ENCODE measurements around the gene GALNT4.

Gene GALNT4

GRCh38 chr12:89528434-89528833 lies 3.8 kb upstream of the GALNT4 start:
- DNase-seq: no peak

GRCh38 chr12:89525824-89526770 lies 1.5 kb upstream of the GALNT4 start, which contains the start of gene POC1B:
TSS of gene POC1B (minus strand) at chr12:89526047. CDS start at chr12:89525895, 152 bp downstream.
- DNase-seq: peak; percentile 55

- no peak for DNase-seq
These were observed 768 bp upstream of the GALNT4 start for GRCh38 chr12:89525305-89525823.

- no peak for DNase-seq
These were observed 604 bp downstream of the GALNT4 start for GRCh38 chr12:89523843-89524540.

- no peak for DNase-seq
These were observed 1.2 kb downstream of the GALNT4 start for GRCh38 chr12:89523393-89523792.

GRCh38 chr12:89521364-89522223 lies 3.0 kb downstream of the GALNT4 start:
- no peak for DNase-seq

GRCh38 chr12:89517720-89518119 lies 6.9 kb downstream of the GALNT4 start:
- DNase-seq: no peak

GRCh38 chr12:89516633-89517032 lies 8.0 kb downstream of the GALNT4 start:
- no peak for DNase-seq

GRCh38 chr12:89514751-89515150 lies 9.8 kb downstream of the GALNT4 start:
- DNase-seq: no peak

- no peak for DNase-seq
These were observed 11.1 kb downstream of the GALNT4 start for GRCh38 chr12:89513544-89513943.

GRCh38 chr12:89507015-89507824 lies 17.4 kb downstream of the GALNT4 start:
- DNase-seq: no peak

- no peak for DNase-seq
These were observed 18.5 kb downstream of the GALNT4 start for GRCh38 chr12:89506050-89506449.

GRCh38 chr12:89504560-89505346 lies 19.8 kb downstream of the GALNT4 start:
- no peak for DNase-seq

GRCh38 chr12:89501793-89502192 lies 22.8 kb downstream of the GALNT4 start:
- DNase-seq: no peak

- no peak for DNase-seq
These were observed 24.7 kb downstream of the GALNT4 start for GRCh38 chr12:89499857-89500256.

GRCh38 chr12:89497467-89497866 lies 27.1 kb downstream of the GALNT4 start:
- no peak for DNase-seq

- no peak for DNase-seq
These were observed 27.6 kb downstream of the GALNT4 start for GRCh38 chr12:89497005-89497404.

- no peak for DNase-seq
These were observed 30.0 kb downstream of the GALNT4 start for GRCh38 chr12:89494411-89495231.

- DNase-seq: no peak
These were observed 30.8 kb downstream of the GALNT4 start for GRCh38 chr12:89493670-89494302.

GRCh38 chr12:89492883-89493282 lies 31.7 kb downstream of the GALNT4 start:
- DNase-seq: no peak
